GM18508 (cell line): Measurements from ENCODE around the gene SPEM2.

Source experiments
- ATAC-seq: cut with Tn5 transposase; IDR thresholded peaks from one replicate; pipeline ENCODE4 v1.9.1; 2021; ENCODE audit warnings: moderate number of reproducible peaks; ENCODE audit not compliant: insufficient read depth, unreplicated experiment

The SPEM2 gene

GRCh38 chr17:7403727-7403976, 21.8 kb upstream of the SPEM2 start:
- no peak for ATAC-seq

GRCh38 chr17:7403977-7404736, 21.3 kb upstream of the SPEM2 start, which contains the start of gene TMEM256:
Gene TMEM256, minus strand, starts transcription at chr17:7404097. Its CDS starts 13 bp downstream, at chr17:7404084.
- ATAC-seq, result no peak

- ATAC-seq, result no peak
Observed at GRCh38 chr17:7404737-7405349, 20.6 kb upstream of the SPEM2 start.

- ATAC-seq, result no peak
Observed at GRCh38 chr17:7405350-7406234, 19.8 kb upstream of the SPEM2 start.

- ATAC-seq, result no peak
Observed at GRCh38 chr17:7406235-7406825, 19.1 kb upstream of the SPEM2 start.

GRCh38 chr17:7407082-7407481, 18.3 kb upstream of the SPEM2 start:
- no peak for ATAC-seq

- no peak for ATAC-seq
Observed at GRCh38 chr17:7407485-7408251, 17.7 kb upstream of the SPEM2 start, which contains the start of gene NLGN2. Gene NLGN2, plus strand, starts transcription at chr17:7407845. Its CDS starts 411 bp downstream, at chr17:7408256.

- no peak for ATAC-seq
Observed at GRCh38 chr17:7408252-7408727, 17.1 kb upstream of the SPEM2 start.

GRCh38 chr17:7408863-7409262, 16.6 kb upstream of the SPEM2 start:
- no peak for ATAC-seq

GRCh38 chr17:7409716-7410115, 15.7 kb upstream of the SPEM2 start:
- ATAC-seq, result no peak

- no peak for ATAC-seq
Observed at GRCh38 chr17:7410634-7411426, 14.6 kb upstream of the SPEM2 start.

- no peak for ATAC-seq
Observed at GRCh38 chr17:7411427-7411750, 14.0 kb upstream of the SPEM2 start.

GRCh38 chr17:7413346-7413985, 11.9 kb upstream of the SPEM2 start:
- no peak for ATAC-seq

- no peak for ATAC-seq
Observed at GRCh38 chr17:7414837-7415236, 10.6 kb upstream of the SPEM2 start.

- ATAC-seq, result no peak
Observed at GRCh38 chr17:7415784-7416183, 9.6 kb upstream of the SPEM2 start.

GRCh38 chr17:7416323-7416722, 9.1 kb upstream of the SPEM2 start:
- ATAC-seq, result no peak

GRCh38 chr17:7417056-7417655, 8.3 kb upstream of the SPEM2 start:
- no peak for ATAC-seq

GRCh38 chr17:7418472-7419152, 6.8 kb upstream of the SPEM2 start:
- ATAC-seq, result no peak
